ENCODE results near the gene CHCHD3. TPM values are rescaled to one million over a fixed set of nuclear protein-coding genes. Genes with fewer than 3 reads are reported as not detected.

CHCHD3 gene
- total RNA-seq, 6 experiments from 2014 or later, result 16.5 to 42.6 (median 21.6) TPM

- TF ChIP-seq CTCF (IDR thresholded peaks at IDR 0.05) (no peak), POLR2A (IDR thresholded peaks at IDR 0.05) (no peak)
- no peak overlapping the region for H3K4me3 ChIP-seq
- H3K27me3 ChIP-seq, result no peaks in the 10 kb centered on the region
- H3K36me3 ChIP-seq, result no peaks in the 10 kb centered on the region
- H3K27ac ChIP-seq, result no peak overlapping the region
- no peaks in the 10 kb centered on the region for H3K4me1 ChIP-seq
- H3K9me3 ChIP-seq, result no peaks in the 10 kb centered on the region
- intact Hi-C loops (cut with DNase I), result no loop called here
- ATAC-seq, result no peak
- DNase-seq, result no peak
- WGBS (ENCODE audit: insufficient coverage, low coverage, low lambda C conversion rate, missing lambda C conversion rate), result 46% methylated on average over 1 of the region's 1 CpG
Observed at GRCh38 chr7:133114519-133114918, 32.6 kb upstream of the CHCHD3 start.

GRCh38 chr7:133112976-133113375, 31.1 kb upstream of the CHCHD3 start:
- no peak for TF ChIP-seq POLR2A (IDR thresholded peaks at IDR 0.05)
- no peak for TF ChIP-seq CTCF (IDR thresholded peaks at IDR 0.05)
- 72% methylated on average over 2 of the region's 2 CpGs for WGBS (ENCODE audit: insufficient coverage, low coverage, low lambda C conversion rate, missing lambda C conversion rate)
- intact Hi-C loops (cut with DNase I), result no loop called here

GRCh38 chr7:133112335-133112734, 30.4 kb upstream of the CHCHD3 start:
- Histone ChIP-seq H3K27ac (no peak overlapping the region), H3K36me3 (no peaks in the 10 kb centered on the region), H3K4me1 (no peaks in the 10 kb centered on the region), H3K9me3 (no peaks in the 10 kb centered on the region), H3K4me3 (no peak overlapping the region), H3K27me3 (no peaks in the 10 kb centered on the region)
- TF ChIP-seq CTCF (IDR thresholded peaks at IDR 0.05) (no peak), POLR2A (IDR thresholded peaks at IDR 0.05) (no peak)
- no peak for DNase-seq
- WGBS (ENCODE audit: insufficient coverage, low coverage, low lambda C conversion rate, missing lambda C conversion rate), result 45% methylated on average over 3 of the region's 3 CpGs
- ATAC-seq, result no peak
- intact Hi-C loops (cut with DNase I), result no loop called here

More at GRCh38 chr7:133112976-133113375, 31.1 kb upstream of the CHCHD3 start:
- DNase-seq (no peak), ATAC-seq (no peak)
- Histone ChIP-seq H3K27me3 (no peaks in the 10 kb centered on the region), H3K4me1 (no peaks in the 10 kb centered on the region), H3K27ac (no peak overlapping the region), H3K36me3 (no peaks in the 10 kb centered on the region), H3K4me3 (no peak overlapping the region), H3K9me3 (no peaks in the 10 kb centered on the region)

GRCh38 chr7:133110312-133110711, 28.4 kb upstream of the CHCHD3 start:
- H3K36me3 ChIP-seq, result no peaks in the 10 kb centered on the region
- DNase-seq (no peak), ATAC-seq (no peak)
- WGBS (ENCODE audit: insufficient coverage, low coverage, low lambda C conversion rate, missing lambda C conversion rate), result 54% methylated on average over 4 of the region's 4 CpGs
- H3K27ac ChIP-seq, result no peak overlapping the region
- no peaks in the 10 kb centered on the region for H3K27me3 ChIP-seq
- intact Hi-C loops (cut with DNase I), result no loop called here
- no peak overlapping the region for H3K4me3 ChIP-seq
- H3K9me3 ChIP-seq, result no peaks in the 10 kb centered on the region
- no peaks in the 10 kb centered on the region for H3K4me1 ChIP-seq
- TF ChIP-seq POLR2A (IDR thresholded peaks at IDR 0.05) (no peak), CTCF (IDR thresholded peaks at IDR 0.05) (no peak)

- no peak overlapping the region for H3K27ac ChIP-seq
- no peak overlapping the region for H3K4me3 ChIP-seq
- DNase-seq (no peak), ATAC-seq (no peak)
- no peaks in the 10 kb centered on the region for H3K36me3 ChIP-seq
- no peaks in the 10 kb centered on the region for H3K27me3 ChIP-seq
- H3K4me1 ChIP-seq, result no peaks in the 10 kb centered on the region
- H3K9me3 ChIP-seq, result no peaks in the 10 kb centered on the region
- no peak for TF ChIP-seq POLR2A (IDR thresholded peaks at IDR 0.05)
- TF ChIP-seq CTCF (IDR thresholded peaks at IDR 0.05), result no peak
- intact Hi-C loops (cut with DNase I), result no loop called here
Observed at GRCh38 chr7:133109816-133110215, 27.9 kb upstream of the CHCHD3 start.

Measured in right lobe of liver (tissue), 6 donors.